Measurements from ENCODE around the gene PARP14.

DNA sequence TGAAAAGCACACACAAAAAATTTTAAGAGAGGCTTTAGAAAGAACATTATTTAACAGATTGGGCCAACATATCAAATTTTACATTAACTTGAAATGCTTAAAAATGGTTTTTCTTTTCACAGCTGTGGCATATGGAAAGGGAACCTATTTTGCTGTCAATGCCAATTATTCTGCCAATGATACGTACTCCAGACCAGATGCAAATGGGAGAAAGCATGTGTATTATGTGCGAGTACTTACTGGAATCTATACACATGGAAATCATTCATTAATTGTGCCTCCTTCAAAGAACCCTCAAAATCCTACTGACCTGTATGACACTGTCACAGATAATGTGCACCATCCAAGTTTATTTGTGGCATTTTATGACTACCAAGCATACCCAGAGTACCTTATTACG, 47.5 kb downstream of the PARP14 start:
- TF ChIP-seq POLR2A (IDR thresholded peaks at IDR 0.05; ENCODE audit: low read depth, low read length) (no peak), POLR2AphosphoS5 (IDR thresholded peaks at IDR 0.05; ENCODE audit: low read depth, low read length) (no peak), TAF1 (IDR thresholded peaks at IDR 0.05; ENCODE audit: low read depth, low read length) (no peak)

Measured in GM12891 (cell line).